Measurements from ENCODE around the gene ZNF316.

- no peak for TF ChIP-seq CTCF (IDR thresholded peaks at IDR 0.05)
- TF ChIP-seq POLR2A (IDR thresholded peaks at IDR 0.05), result no peak
Observed at GRCh38 chr7:6656413-6656812, 19.3 kb downstream of the ZNF316 start.

Data from body of pancreas (tissue), 4 donors.